ENCODE results near the gene RNU1-3. TPM values are rescaled to one million over a fixed set of nuclear protein-coding genes. Genes with fewer than 3 reads are reported as not detected.
"Not testable (repeated sequence)": the region's sequence is repeated elsewhere in the genome, so short reads cannot be mapped to it uniquely, and the experiment has no call there.

Gene RNU1-3
- total RNA-seq, 2 experiments from 2014 or later = under 0.01 to 1,968 TPM

- BruUV-seq (replicated peaks) = TSS peak; percentile 80
Observed at GRCh38 chr1:16684738-16685337, 18.1 kb upstream of the RNU1-3 start.

GRCh38 chr1:16684152-16684551, 17.4 kb upstream of the RNU1-3 start:
- H3K27ac ChIP-seq (ENCODE audit: low read depth, low read length, poor library complexity, severe bottlenecking); H4K20me1 ChIP-seq (ENCODE audit: insufficient read depth, low read length); intact Hi-C loops (cut with micrococcal nuclease; ENCODE audit: unreplicated experiment); BruUV-seq (replicated peaks); POLR2A ChIA-PET; H3K79me2 ChIP-seq (ENCODE audit: insufficient read depth, low read depth, low read length); H3K9me2 ChIP-seq (ENCODE audit: insufficient read depth, low read length); H3K4me1 ChIP-seq (ENCODE audit: insufficient read depth, low read length, poor library complexity, severe bottlenecking); H2AFZ ChIP-seq (ENCODE audit: low read length); H3K36me3 ChIP-seq (ENCODE audit: insufficient read depth, low read length); CTCF ChIA-PET (ENCODE audit: unreplicated experiment); DNase-seq (ENCODE audit: low spot score); H3K9me3 ChIP-seq (ENCODE audit: low read length): not testable (repeated sequence)
- H3K4me3 ChIP-seq (ENCODE audit: low read depth, low read length, poor library complexity, severe bottlenecking) = peak overlapping the region; percentile 43
- peak overlapping the region; percentile 36; the same call in 1 of the 2 replicates for H3K4me2 ChIP-seq (ENCODE audit: low read length)

More at GRCh38 chr1:16684738-16685337, 18.1 kb upstream of the RNU1-3 start:
- Histone ChIP-seq H3K4me3 (ENCODE audit: low read depth, low read length, poor library complexity, severe bottlenecking) (peak overlapping the region; percentile 48), H3K4me2 (ENCODE audit: low read length) (0 out of 2 replicates have a peak overlapping the region, but pooled peaks have one; percentile 23)
- H3K27ac ChIP-seq (ENCODE audit: low read depth, low read length, poor library complexity, severe bottlenecking); H4K20me1 ChIP-seq (ENCODE audit: insufficient read depth, low read length); H3K36me3 ChIP-seq (ENCODE audit: insufficient read depth, low read length); POLR2A ChIA-PET; CTCF ChIA-PET (ENCODE audit: unreplicated experiment); H3K4me1 ChIP-seq (ENCODE audit: insufficient read depth, low read length, poor library complexity, severe bottlenecking); intact Hi-C loops (cut with micrococcal nuclease; ENCODE audit: unreplicated experiment); H3K79me2 ChIP-seq (ENCODE audit: insufficient read depth, low read depth, low read length); H2AFZ ChIP-seq (ENCODE audit: low read length); H3K9me3 ChIP-seq (ENCODE audit: low read length); DNase-seq (ENCODE audit: low spot score); H3K9me2 ChIP-seq (ENCODE audit: insufficient read depth, low read length): not testable (repeated sequence)
- peak; percentile 65 for TF ChIP-seq CTCF (conservative IDR thresholded peaks at IDR 0.05; ENCODE audit: low read length)

GRCh38 chr1:16682803-16683202, 16.1 kb upstream of the RNU1-3 start:
- H3K36me3 ChIP-seq (ENCODE audit: insufficient read depth, low read length); H3K9me3 ChIP-seq (ENCODE audit: low read length); intact Hi-C loops (cut with micrococcal nuclease; ENCODE audit: unreplicated experiment); H4K20me1 ChIP-seq (ENCODE audit: insufficient read depth, low read length); CTCF ChIA-PET (ENCODE audit: unreplicated experiment); H3K79me2 ChIP-seq (ENCODE audit: insufficient read depth, low read depth, low read length); H2AFZ ChIP-seq (ENCODE audit: low read length); DNase-seq (ENCODE audit: low spot score); H3K27ac ChIP-seq (ENCODE audit: low read depth, low read length, poor library complexity, severe bottlenecking); BruUV-seq (replicated peaks); H3K4me1 ChIP-seq (ENCODE audit: insufficient read depth, low read length, poor library complexity, severe bottlenecking); H3K4me3 ChIP-seq (ENCODE audit: low read depth, low read length, poor library complexity, severe bottlenecking); H3K9me2 ChIP-seq (ENCODE audit: insufficient read depth, low read length): not testable (repeated sequence)
- POLR2A ChIA-PET = interaction anchor here (0.7 kb wide), 1 partner anchor 72 kb away, joined by 3 read pairs; no protein-coding TSS in a partner anchor
- H3K4me2 ChIP-seq (ENCODE audit: low read length) = 0 out of 2 replicates have a peak overlapping the region, but pooled peaks have one; percentile 29

GRCh38 chr1:16680366-16680765, 13.6 kb upstream of the RNU1-3 start:
- H4K20me1 ChIP-seq (ENCODE audit: insufficient read depth, low read length); DNase-seq (ENCODE audit: low spot score); H3K4me2 ChIP-seq (ENCODE audit: low read length); BruUV-seq (replicated peaks); H3K36me3 ChIP-seq (ENCODE audit: insufficient read depth, low read length); CTCF ChIA-PET (ENCODE audit: unreplicated experiment); H3K79me2 ChIP-seq (ENCODE audit: insufficient read depth, low read depth, low read length); H3K9me3 ChIP-seq (ENCODE audit: low read length); intact Hi-C loops (cut with micrococcal nuclease; ENCODE audit: unreplicated experiment); H3K27ac ChIP-seq (ENCODE audit: low read depth, low read length, poor library complexity, severe bottlenecking); H3K4me3 ChIP-seq (ENCODE audit: low read depth, low read length, poor library complexity, severe bottlenecking); H2AFZ ChIP-seq (ENCODE audit: low read length); H3K4me1 ChIP-seq (ENCODE audit: insufficient read depth, low read length, poor library complexity, severe bottlenecking); H3K9me2 ChIP-seq (ENCODE audit: insufficient read depth, low read length); POLR2A ChIA-PET: not testable (repeated sequence)

All from OCI-LY7 (cell line).